Femur (tissue), 1 donor: ENCODE results near the gene ABHD10.

ENCODE experiments used
- DNase-seq: peaks from one replicate; pipeline ENCODE4 v3.0.0-alpha.2; 2017

The ABHD10 gene

DNA sequence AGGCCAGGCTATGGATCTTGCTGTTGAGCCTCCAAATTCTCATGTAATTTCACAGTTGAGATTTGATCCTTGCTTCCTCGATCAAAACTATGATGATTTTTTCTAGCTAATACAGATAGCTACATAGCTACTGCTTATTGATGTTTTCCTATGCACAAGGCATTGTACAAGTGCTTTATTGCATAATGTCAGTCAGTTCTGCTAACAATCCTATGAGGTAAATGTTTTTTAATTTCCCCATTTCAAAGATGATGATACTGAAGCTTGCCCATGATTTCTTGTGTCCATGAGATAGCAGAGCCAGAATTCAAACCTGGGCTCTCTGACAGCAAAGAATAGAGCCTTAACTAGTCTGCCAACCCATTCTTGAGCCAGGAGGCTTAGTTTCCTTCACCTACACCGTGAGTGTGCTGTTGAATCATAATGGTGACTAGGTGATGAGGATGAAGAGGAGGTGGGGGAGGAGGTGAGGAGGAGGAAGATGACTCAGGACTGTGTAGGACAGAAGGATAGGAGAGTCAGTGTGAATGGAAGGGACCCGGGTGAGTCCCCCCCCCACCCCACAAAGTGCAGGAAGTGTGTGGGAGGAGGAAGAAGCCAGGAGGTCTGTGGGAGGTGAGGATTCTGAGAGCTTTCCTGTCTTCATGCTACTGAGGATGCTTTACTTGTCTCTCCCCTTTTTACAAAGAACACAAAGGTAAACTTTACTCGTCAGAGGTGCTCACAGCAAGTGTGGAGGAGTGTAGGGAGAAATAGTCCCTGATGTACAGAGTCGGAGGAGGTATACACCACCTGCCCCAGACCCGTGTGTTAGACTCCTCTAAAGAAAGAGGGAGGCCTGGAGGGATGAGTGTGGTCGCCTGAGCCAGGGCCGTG, 23.5 kb downstream of the ABHD10 start:
- no peak for DNase-seq

DNA sequence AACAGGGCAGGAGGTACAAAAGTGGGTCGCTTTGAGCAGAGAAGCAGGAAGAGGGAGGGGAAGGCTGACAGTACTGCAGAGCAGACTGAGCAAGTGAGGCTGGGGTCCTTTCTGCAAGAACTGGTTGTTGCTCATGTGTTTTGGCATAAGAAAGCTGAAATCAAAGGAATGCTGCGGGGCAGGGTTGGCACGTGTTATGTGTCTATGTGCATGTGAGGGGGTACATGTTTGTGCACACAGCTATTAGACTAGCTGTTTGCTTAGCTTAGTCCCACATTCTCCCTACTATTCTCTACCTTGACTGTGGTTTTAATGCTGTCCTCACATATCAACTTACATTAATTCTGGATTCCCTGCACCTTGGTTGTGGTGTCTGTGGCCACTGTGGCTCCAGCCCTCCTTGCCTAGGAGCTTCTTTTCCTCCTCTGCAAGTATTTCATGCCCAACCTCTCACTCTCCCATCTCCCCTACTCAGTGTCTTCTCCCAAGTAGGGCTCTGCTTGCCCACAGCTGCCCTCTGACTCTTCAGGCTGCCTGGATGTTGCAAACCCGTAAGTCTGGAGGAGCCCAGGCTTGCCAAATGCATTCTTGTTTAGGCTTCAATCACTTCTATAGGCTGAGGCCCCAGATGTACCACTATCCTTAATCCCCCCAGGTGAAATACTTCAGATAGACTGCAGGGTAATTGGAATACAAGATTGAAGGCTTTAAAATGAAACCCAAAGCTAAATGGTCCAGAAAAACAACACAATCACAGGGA, 24.7 kb downstream of the ABHD10 start:
- DNase-seq: no peak

DNA sequence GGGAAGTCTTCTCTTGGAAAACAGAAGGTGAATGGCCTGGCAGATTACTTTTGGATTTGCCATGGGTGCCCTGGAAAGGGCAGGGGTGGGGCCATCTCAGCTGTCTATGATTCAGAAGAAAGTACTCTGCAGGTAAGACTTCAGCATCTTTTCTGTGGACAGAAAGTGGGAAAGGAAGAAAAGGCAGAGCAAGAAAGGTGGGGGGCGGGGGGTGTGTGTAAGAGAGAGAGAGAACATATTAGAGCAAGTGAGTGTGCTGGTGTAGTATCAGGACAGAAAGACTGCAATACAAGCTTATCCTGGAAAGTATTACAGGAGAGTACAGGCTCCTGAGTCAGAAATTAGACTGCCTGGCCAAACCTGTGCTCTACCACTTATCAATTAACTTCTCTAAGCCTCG, 25.4 kb downstream of the ABHD10 start:
- DNase-seq: no peak

DNA sequence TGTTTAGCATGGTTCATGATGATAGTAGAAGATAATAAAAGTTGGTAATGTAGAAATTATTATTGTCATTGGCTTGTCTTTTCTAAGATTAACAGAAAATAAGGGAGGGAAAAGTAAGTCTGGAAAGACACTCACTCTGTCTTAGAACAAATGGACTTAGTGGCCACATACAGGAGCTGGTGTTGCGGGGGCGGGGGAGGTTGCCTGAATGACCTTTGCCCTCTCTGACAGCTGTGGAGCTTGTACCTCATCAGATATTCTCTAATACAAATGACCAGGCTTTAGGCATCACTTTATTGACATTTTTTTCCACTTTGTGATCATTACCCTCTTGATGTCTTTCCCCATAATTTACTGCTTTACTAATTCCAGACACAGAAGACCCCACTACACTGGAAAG, 25.8 kb downstream of the ABHD10 start:
- DNase-seq: no peak

- no peak for DNase-seq
These were observed 26.4 kb downstream of the ABHD10 start for GRCh38 chr3:112005091-112005672.

DNA sequence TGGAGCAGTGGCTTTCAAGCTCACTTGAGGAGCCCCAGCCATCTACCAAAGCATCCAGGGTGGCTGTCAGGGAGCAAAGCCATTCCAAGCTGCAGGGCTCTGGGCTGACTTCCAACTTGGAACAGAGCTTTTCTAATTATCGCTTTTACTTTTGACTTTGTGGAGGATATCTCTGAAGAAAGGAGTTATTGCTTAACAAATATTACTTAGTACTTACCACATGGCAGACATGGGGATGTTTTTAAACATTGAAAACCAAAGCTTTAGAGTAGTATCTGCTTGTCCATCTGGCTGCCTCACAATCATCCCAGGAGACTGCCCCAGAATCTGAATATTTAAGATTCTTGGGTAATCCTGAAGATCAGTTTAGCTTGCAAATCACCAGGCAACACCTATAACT, 28.8 kb downstream of the ABHD10 start:
- no peak for DNase-seq

- DNase-seq: no peak
These were observed 30.8 kb downstream of the ABHD10 start for GRCh38 chr3:112009670-112010069.

- DNase-seq: no peak
These were observed 31.8 kb downstream of the ABHD10 start for GRCh38 chr3:112010636-112011035.

GRCh38 chr3:112011376-112011940, 32.6 kb downstream of the ABHD10 start:
- no peak for DNase-seq

- DNase-seq: no peak
These were observed 33.6 kb downstream of the ABHD10 start for GRCh38 chr3:112012205-112012992.

DNA sequence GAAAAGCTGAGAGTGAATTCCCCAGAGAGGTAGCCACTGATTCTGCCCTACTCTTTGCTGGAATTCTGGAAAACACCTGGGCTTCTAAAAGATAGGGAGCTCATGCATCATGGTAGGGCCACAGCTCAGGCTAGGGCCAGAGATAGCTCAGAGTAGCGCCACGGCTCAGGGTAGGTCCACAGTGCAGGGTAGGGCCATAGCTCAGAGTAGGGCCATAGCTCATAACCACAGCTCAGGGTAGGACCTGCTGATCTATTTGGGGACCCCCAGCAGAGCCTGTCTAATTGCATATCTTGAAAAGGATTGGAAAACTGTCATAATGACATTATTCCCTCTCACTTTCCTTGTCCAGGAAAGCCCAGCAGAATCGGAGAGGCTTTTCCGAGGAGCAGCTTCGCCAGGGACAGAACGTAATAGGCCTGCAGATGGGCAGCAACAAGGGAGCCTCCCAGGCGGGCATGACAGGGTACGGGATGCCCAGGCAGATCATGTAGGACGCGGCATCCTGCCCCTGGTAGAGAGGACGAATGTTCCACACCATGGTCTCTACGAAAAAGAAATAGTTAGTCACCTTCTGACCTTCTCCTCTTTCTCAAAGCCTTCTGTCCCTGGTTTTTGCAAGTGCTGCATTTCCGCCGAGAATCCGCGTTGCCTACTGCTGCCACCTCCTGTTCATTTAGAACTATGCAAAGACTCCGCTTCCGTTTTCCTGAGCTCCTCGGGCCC, 34.4 kb downstream of the ABHD10 start:
- peak; percentile 80 for DNase-seq

GRCh38 chr3:112013784-112014143, 34.9 kb downstream of the ABHD10 start:
- no peak for DNase-seq

DNA sequence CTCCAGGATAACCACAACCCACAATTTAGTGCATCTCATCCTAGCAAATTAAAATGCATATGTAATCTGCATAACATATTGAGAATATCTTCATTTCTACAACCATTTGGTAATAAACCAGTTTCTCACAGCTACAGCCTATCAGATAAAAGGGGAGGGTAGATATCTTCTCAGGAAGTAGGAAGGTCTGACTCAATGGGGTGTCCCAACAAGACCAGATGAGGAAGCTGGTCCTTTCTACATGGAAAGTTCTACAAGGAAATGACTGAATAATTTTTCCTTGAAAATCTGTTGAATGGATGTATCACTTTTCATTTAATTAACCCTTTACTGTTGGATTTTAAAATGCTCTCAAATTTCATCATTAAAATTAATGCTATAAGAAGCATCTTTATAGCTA, 38.3 kb downstream of the ABHD10 start:
- DNase-seq: no peak

GRCh38 chr3:112018712-112019111, 39.9 kb downstream of the ABHD10 start:
- DNase-seq: no peak

- DNase-seq: no peak
These were observed 40.9 kb downstream of the ABHD10 start for GRCh38 chr3:112019716-112020115.

DNA sequence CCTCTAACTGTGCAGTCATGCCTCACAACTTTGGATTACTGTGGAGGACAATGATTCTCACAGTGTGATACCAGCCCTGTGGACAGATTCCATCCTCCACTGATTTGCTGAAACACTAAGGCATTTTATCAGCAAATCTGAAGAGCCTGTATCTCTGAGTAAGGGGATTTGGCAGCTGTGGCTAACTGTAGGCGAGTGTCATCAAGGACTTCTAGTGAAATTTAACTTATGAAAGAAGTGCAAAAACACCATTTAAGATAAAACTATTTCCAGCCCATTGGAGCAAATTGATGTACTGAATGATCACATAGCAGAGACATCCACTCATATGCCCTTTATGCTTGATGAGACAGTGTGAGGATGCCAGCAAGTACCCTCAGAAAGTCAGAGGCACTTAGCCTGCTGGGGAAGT, 41.9 kb downstream of the ABHD10 start:
- DNase-seq: no peak

DNA sequence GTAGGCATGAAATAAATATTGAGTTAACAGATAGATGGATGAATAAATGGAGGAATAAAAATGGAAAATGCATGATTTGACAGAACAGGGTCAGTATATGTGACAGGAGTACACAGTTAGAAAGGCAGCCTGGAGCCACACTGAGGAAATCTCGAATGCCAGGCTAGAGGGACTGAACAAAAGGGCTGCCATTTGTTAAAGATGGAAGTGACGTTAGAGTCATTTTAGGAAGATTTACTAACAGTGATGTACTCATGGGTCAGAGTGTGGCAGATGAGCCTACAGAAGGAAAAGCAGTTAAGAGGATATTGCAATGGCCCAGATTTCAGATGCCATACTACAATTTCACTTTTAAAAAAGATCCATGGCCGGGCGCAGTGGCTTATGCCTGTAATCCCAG, 48.3 kb downstream of the ABHD10 start:
- DNase-seq: no peak

DNA sequence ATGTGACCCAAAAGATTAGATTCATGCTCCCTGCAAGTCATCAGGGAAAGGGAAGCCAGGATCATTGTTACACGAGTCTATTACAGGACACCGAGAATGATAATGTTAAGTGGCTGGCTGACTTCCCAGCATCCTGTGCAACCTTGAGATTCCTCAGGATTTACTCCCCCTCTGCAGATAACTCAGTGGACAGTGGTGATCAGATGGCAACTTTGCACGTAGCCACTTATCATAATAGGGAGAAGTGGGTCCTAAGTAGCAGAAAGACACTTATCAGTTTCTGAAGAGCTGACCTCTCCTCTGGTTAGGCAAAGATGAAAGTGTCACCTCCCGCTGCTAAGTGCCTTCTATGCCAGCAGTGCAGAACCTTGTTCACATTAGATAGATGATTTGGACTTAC, 49.0 kb downstream of the ABHD10 start:
- no peak for DNase-seq

- no peak for DNase-seq
These were observed 52.1 kb downstream of the ABHD10 start for GRCh38 chr3:112030901-112031300.

- no peak for DNase-seq
These were observed 53.4 kb downstream of the ABHD10 start for GRCh38 chr3:112032098-112032731.

- no peak for DNase-seq
These were observed 55.6 kb downstream of the ABHD10 start, which contains the start of gene TMPRSS7 for GRCh38 chr3:112034436-112034835. Gene TMPRSS7 (plus strand): TSS chr3:112034736. CDS start chr3:112034846, 110 bp downstream.
